DND-41 (cell line): ENCODE measurements around the gene SLC24A5.

ENCODE experiments used
- ATAC-seq: fragments of 200-7000 bp; cut with Tn5 transposase; 3 replicates; pipeline ENCODE4 v1.9.1; 2021; ENCODE audit warnings: low read depth; ENCODE audit not compliant: insufficient read depth
- DNase-seq: peaks from one replicate; pipeline ENCODE4 v3.0.0-alpha.2; 2020
- H2AFZ ChIP-seq: 2 replicates; pipeline ENCODE4 v1.6.0; 2012; ENCODE audit warnings: low read depth, low read length
- H3K27ac ChIP-seq: 2 replicates; pipeline ENCODE4 v1.5.1; 2012; ENCODE audit warnings: low read length, inconsistent platforms
- H3K27me3 ChIP-seq: fragments of 200-600 bp; sonication (generic); 2 replicates; pipeline ENCODE4 v1.6.0; 2012; ENCODE audit warnings: low read length, mild to moderate bottlenecking, inconsistent platforms; ENCODE audit not compliant: insufficient read depth, poor library complexity
- H3K36me3 ChIP-seq: 2 replicates; pipeline ENCODE4 v1.5.1; 2012; ENCODE audit warnings: low read length, inconsistent platforms; ENCODE audit not compliant: insufficient read depth
- H3K4me1 ChIP-seq: 2 replicates; pipeline ENCODE4 v1.5.1; 2012; ENCODE audit warnings: mild to moderate bottlenecking, low read length; ENCODE audit not compliant: insufficient read depth
- H3K4me2 ChIP-seq: 2 replicates; pipeline ENCODE4 v1.6.0; 2012; ENCODE audit warnings: mild to moderate bottlenecking, moderate library complexity, low read length, inconsistent platforms; ENCODE audit not compliant: insufficient read depth
- H3K4me3 ChIP-seq, 2 experiments: fragments of 200-600 bp in 1 of 2; shearing (Covaris generic) in 1 of 2; 2 replicates each; pipeline ENCODE4 v1.5.1; 2012 to 2016; ENCODE audit warnings: inconsistent platforms in 2 of 2, low read length in 2 of 2, mild to moderate bottlenecking in 2 of 2, low read depth in 1 of 2, moderate library complexity in 1 of 2
- H3K79me2 ChIP-seq: 2 replicates; pipeline ENCODE4 v1.6.0; 2012; ENCODE audit warnings: low read length, inconsistent platforms; ENCODE audit not compliant: insufficient read depth
- H3K9ac ChIP-seq: 2 replicates; pipeline ENCODE4 v1.6.0; 2012; ENCODE audit warnings: low read depth, mild to moderate bottlenecking, inconsistent platforms, low read length, moderate library complexity
- H3K9me3 ChIP-seq: 2 replicates; pipeline ENCODE4 v1.5.1; 2012; ENCODE audit warnings: low read length, moderate library complexity, mild to moderate bottlenecking, inconsistent platforms; ENCODE audit not compliant: insufficient read depth, severe bottlenecking
- H4K20me1 ChIP-seq: 2 replicates; pipeline ENCODE4 v1.6.0; 2012; ENCODE audit warnings: low read length; ENCODE audit not compliant: insufficient read depth
- CTCF ChIP-seq: IDR thresholded peaks from 2 replicates; pipeline ENCODE4 v1.5.1; 2012; ENCODE audit warnings: borderline replicate concordance, low read length, moderate library complexity, mild to moderate bottlenecking; ENCODE audit not compliant: poor library complexity, severe bottlenecking; ENCODE audit errors: extremely low read depth
- EZH2 ChIP-seq: IDR thresholded peaks from 3 replicates; pipeline ENCODE4 v1.6.1; 2012; ENCODE audit warnings: borderline replicate concordance, low read depth, mild to moderate bottlenecking, moderate library complexity, low read length, inconsistent platforms; ENCODE audit not compliant: severe bottlenecking

SLC24A5 gene

GRCh38 chr15:48131324-48131723 lies 10.5 kb downstream of the SLC24A5 start:
- H3K36me3 ChIP-seq = no peaks in the 10 kb centered on the region
- no peak overlapping the region for H3K9ac ChIP-seq
- no peaks in the 10 kb centered on the region for H4K20me1 ChIP-seq
- H3K9me3 ChIP-seq = no peaks in the 10 kb centered on the region
- no peak for ATAC-seq
- no peaks in the 10 kb centered on the region for H3K27me3 ChIP-seq
- DNase-seq = no peak
- no peak overlapping the region for H3K27ac ChIP-seq
- TF ChIP-seq CTCF = no peak
- no peak for TF ChIP-seq EZH2
- no peak overlapping the region for H3K4me2 ChIP-seq
- no peak overlapping the region for H3K4me3 ChIP-seq
- no peak overlapping the region for H2AFZ ChIP-seq
- H3K79me2 ChIP-seq = no peaks in the 10 kb centered on the region
- H3K4me1 ChIP-seq = no peaks in the 10 kb centered on the region

DNA sequence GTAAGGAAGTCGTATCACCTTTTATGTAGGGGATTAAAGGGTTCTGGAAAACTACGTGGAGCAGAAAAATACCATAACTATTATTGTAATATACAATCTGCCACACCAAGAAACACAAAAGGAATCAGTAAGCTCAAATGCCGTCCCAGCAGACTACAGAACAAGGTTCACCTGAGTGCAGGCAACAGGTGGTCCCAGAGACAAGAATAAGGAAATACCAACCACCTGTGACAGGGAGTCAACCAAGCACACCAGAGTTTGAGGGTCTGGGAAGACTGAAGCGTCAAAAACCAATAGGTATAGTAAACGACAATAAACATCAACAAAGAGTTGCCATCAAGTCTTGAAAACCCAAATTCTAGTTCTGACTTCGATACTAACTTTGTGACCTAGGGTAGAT lies 12.1 kb downstream of the SLC24A5 start:
- DNase-seq = no peak
- TF ChIP-seq CTCF = no peak
- TF ChIP-seq EZH2 = no peak
- no peak overlapping the region for H3K4me3 ChIP-seq
- no peak overlapping the region for H3K9ac ChIP-seq
- H3K36me3 ChIP-seq = no peaks in the 10 kb centered on the region
- H3K27ac ChIP-seq = no peak overlapping the region
- H4K20me1 ChIP-seq = no peaks in the 10 kb centered on the region
- no peaks in the 10 kb centered on the region for H3K4me1 ChIP-seq
- H3K9me3 ChIP-seq = no peaks in the 10 kb centered on the region
- H3K27me3 ChIP-seq = no peaks in the 10 kb centered on the region
- H3K79me2 ChIP-seq = no peaks in the 10 kb centered on the region
- ATAC-seq = no peak
- no peak overlapping the region for H3K4me2 ChIP-seq
- no peak overlapping the region for H2AFZ ChIP-seq

DNA sequence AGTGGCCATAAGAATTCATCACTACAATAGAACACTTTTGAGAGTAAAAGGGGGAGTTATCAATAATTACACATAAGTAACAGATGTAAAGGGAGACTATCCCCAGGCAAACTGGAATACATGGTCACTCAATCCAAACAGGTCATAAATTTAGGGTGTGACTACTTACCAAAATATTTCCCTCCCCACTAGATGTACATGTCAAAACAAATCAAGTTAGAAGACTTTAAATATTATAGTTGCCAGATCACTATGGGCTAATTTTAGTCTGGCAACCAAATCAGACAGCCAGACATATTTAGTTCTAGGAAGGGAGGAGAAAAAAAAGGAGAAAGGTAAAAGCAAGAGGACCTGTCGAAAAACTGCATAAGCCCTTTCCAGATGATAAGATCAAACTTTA lies 23.1 kb downstream of the SLC24A5 start:
- no peak overlapping the region for H3K4me2 ChIP-seq
- H3K27me3 ChIP-seq = no peaks in the 10 kb centered on the region
- H3K9ac ChIP-seq = no peak overlapping the region
- H3K4me1 ChIP-seq = no peaks in the 10 kb centered on the region
- H3K9me3 ChIP-seq = no peaks in the 10 kb centered on the region
- H3K4me3 ChIP-seq = no peak overlapping the region
- no peak for ATAC-seq
- H4K20me1 ChIP-seq = no peaks in the 10 kb centered on the region
- no peak overlapping the region for H2AFZ ChIP-seq
- H3K36me3 ChIP-seq = no peaks in the 10 kb centered on the region
- no peak overlapping the region for H3K27ac ChIP-seq
- no peaks in the 10 kb centered on the region for H3K79me2 ChIP-seq
- DNase-seq = no peak
- no peak for TF ChIP-seq EZH2
- TF ChIP-seq CTCF = no peak

DNA sequence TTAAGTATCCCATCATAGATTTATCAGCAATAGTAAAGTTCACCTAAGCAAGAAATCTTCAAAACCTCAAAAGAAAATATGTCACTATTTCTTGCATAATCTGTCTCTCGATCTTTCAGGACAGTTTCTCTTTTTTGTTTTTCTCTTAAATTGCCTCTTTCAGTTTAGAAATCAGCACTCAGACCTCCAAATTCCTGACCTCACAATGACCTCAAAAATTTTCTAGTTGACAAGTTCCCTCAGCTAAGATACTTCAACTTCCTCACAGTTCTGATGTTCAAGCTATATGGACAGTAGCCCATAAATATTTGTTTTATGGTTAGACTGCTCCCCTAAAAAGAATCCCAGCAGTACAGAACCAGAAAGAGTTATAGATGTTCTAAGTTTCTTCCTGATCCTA lies 24.1 kb downstream of the SLC24A5 start:
- no peak for ATAC-seq
- Histone ChIP-seq H3K27ac (no peak overlapping the region), H3K4me2 (no peak overlapping the region)

More for the DNA sequence above, 24.1 kb downstream of the SLC24A5 start:
- Histone ChIP-seq H3K9ac (no peak overlapping the region), H3K4me3 (no peak overlapping the region), H2AFZ (no peak overlapping the region), H3K9me3 (no peaks in the 10 kb centered on the region), H3K36me3 (no peaks in the 10 kb centered on the region; the same call in 1 of the 2 replicates), H3K27me3 (no peaks in the 10 kb centered on the region), H4K20me1 (no peaks in the 10 kb centered on the region), H3K79me2 (no peaks in the 10 kb centered on the region), H3K4me1 (no peaks in the 10 kb centered on the region)
- DNase-seq = no peak
- no peak for TF ChIP-seq CTCF
- TF ChIP-seq EZH2 = no peak
